GM21447 (cell line): ENCODE measurements around the gene POLR3B.

Source experiments
- ATAC-seq: cut with Tn5 transposase; IDR thresholded peaks from one replicate; pipeline ENCODE4 v1.9.1; 2021; ENCODE audit not compliant: unreplicated experiment

Gene POLR3B

DNA sequence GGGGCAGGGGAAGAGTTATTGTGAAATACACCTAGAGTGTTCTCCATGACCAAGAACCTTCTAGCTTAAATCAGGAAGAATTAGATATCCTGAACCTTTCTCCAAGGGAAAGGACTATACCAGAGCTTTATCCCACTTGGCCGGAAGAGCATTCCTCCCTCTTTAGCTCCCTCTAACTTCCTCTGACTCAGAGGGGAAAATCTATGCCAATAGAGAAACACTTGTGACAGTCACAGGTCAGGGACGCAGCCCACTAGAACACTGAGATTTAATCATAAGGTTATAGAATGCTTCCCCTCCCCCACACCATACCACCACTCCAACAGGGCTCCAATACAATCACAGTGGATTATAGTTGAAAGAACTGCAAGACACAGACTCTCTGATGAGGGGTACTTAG, 169.8 kb downstream of the POLR3B start:
- no peak for ATAC-seq

- ATAC-seq, result no peak
Observed at GRCh38 chr12:106541201-106541600, 183.7 kb downstream of the POLR3B start.

DNA sequence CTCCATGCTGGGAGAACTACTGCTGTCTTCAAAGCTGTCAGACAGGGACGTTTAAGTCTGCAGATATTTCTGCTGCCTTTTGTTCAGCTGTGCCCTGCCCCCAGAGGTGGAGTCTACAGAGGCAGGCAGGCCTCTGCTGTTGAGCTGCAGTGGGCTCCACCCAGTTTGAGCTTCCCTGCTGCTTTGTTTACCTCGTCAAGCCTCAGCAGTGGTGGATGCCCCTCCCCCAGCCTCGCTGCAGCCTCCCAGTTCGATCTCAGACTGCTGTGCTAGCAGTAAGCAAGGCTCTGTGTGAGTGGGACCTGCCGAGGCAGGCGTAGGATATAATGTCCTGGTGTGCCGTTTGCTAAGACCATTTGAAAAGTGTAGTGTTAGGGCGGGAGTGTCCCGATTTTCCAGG, 193.9 kb downstream of the POLR3B start:
- ATAC-seq, result no peak

DNA sequence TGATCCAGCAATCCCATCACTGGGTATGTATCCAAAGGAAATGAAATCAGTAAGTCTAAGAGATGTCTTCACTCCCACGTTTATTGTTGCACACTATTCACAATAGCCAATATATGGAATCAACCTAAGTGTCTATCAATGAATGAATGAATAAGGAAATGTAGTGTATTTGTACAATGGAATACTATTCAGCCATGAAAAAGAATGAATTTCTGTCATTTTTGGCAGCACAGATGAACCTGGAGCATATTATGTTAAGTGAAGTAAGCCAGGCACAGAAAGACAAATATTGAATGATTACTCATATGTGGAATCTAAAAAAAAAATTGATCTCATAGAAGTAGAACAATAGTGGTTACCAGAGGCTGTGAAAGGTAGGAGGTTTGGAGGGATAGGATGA, 194.7 kb downstream of the POLR3B start:
- no peak for ATAC-seq
